GM23338 (cell line): ENCODE data around the gene P2RX4. TPM values are rescaled to one million over a fixed set of nuclear protein-coding genes. Genes with fewer than 3 reads are reported as not detected.

Experiments
- ATAC-seq: fragments of 200-7000 bp; cut with Tn5 transposase; 3 replicates; pipeline ENCODE4 v1.9.1; 2020
- DNase-seq: peaks from one replicate; pipeline ENCODE4 v3.0.0-alpha.2; 2015; ENCODE audit warnings: low spot score
- H2AFZ ChIP-seq: fragments of 200-600 bp; sonication (generic); 2 replicates; pipeline ENCODE4 v1.8.0; 2016; ENCODE audit warnings: antibody characterized with exemption, mild to moderate bottlenecking, moderate library complexity
- H3F3A ChIP-seq: fragments of 200-600 bp; sonication (generic); replicated peaks from 2 replicates; pipeline ENCODE4 v1.8.0; 2017; ENCODE audit warnings: antibody characterized with exemption, mixed run types, low read depth
- H3K27ac ChIP-seq: fragments of 200-600 bp; sonication (generic); 2 replicates; pipeline ENCODE4 v1.6.1; 2016; ENCODE audit warnings: low read depth
- H3K27me3 ChIP-seq: fragments of 200-600 bp; sonication (generic); 2 replicates; pipeline ENCODE4 v1.8.0; 2016; ENCODE audit warnings: mild to moderate bottlenecking, mixed run types, moderate library complexity; ENCODE audit not compliant: insufficient read depth
- H3K36me3 ChIP-seq: fragments of 200-600 bp; sonication (generic); 2 replicates; pipeline ENCODE4 v1.8.0; 2016; ENCODE audit warnings: mild to moderate bottlenecking; ENCODE audit not compliant: insufficient read depth
- H3K4me1 ChIP-seq: fragments of 200-600 bp; sonication (generic); 2 replicates; pipeline ENCODE4 v1.8.0; 2016; ENCODE audit warnings: mild to moderate bottlenecking, moderate library complexity; ENCODE audit not compliant: insufficient read depth
- H3K4me2 ChIP-seq: fragments of 200-600 bp; sonication (generic); 2 replicates; pipeline ENCODE4 v1.7.1; 2017; ENCODE audit warnings: mixed run types
- H3K4me3 ChIP-seq: fragments of 200-600 bp; sonication (generic); 2 replicates; pipeline ENCODE4 v1.6.1; 2016; ENCODE audit warnings: mixed run types
- H3K79me2 ChIP-seq: fragments of 200-600 bp; sonication (generic); replicated peaks from 2 replicates; pipeline ENCODE4 v1.8.0; 2017; ENCODE audit warnings: mild to moderate bottlenecking; ENCODE audit not compliant: insufficient read depth
- H3K9me2 ChIP-seq: fragments of 200-600 bp; sonication (generic); 2 replicates; pipeline ENCODE4 v1.8.0; 2017; ENCODE audit not compliant: insufficient read depth
- H4K20me1 ChIP-seq: fragments of 200-600 bp; sonication (generic); replicated peaks from 2 replicates; pipeline ENCODE4 v1.8.0; 2017; ENCODE audit warnings: mild to moderate bottlenecking; ENCODE audit not compliant: insufficient read depth
- H3K27ac Mint-ChIP-seq: 2 replicates; pipeline ENCODE4 v1.8.0; 2020; ENCODE audit warnings: inconsistent platforms, mild to moderate bottlenecking, moderate library complexity, mixed read lengths
- H3K27me3 Mint-ChIP-seq: 3 replicates; pipeline ENCODE4 v1.8.0; 2022; ENCODE audit warnings: low read depth, mild to moderate bottlenecking, moderate library complexity, mixed read lengths, inconsistent platforms; ENCODE audit not compliant: insufficient read depth, poor library complexity
- H3K36me3 Mint-ChIP-seq: 3 replicates; pipeline ENCODE4 v1.8.0; 2021; ENCODE audit warnings: low read depth, mild to moderate bottlenecking, inconsistent platforms, moderate library complexity, mixed read lengths
- H3K4me1 Mint-ChIP-seq: 3 replicates; pipeline ENCODE4 v1.8.0; 2020; ENCODE audit warnings: mild to moderate bottlenecking, inconsistent platforms, mixed read lengths
- H3K4me3 Mint-ChIP-seq: 3 replicates; pipeline ENCODE4 v1.8.0; 2021; ENCODE audit warnings: moderate library complexity, mild to moderate bottlenecking, inconsistent platforms, mixed read lengths
- H3K9me3 Mint-ChIP-seq: 3 replicates; pipeline ENCODE4 v1.8.0; 2020; ENCODE audit warnings: moderate library complexity, mild to moderate bottlenecking, inconsistent platforms, mixed read lengths
- CREB1 ChIP-seq: fragments of 250-450 bp; sonication (Bioruptor Pico); IDR thresholded peaks from 2 replicates; pipeline ENCODE4 v1.5.0; 2020; ENCODE audit warnings: low read depth, mild to moderate bottlenecking, moderate library complexity
- EZH2 ChIP-seq: fragments of 200-600 bp; sonication (generic); IDR thresholded peaks from one replicate; pipeline ENCODE4 v1.8.0; 2017; ENCODE audit warnings: antibody characterized with exemption, mild to moderate bottlenecking, low read depth; ENCODE audit not compliant: unreplicated experiment
- EZH2phosphoT487 ChIP-seq: fragments of 200-600 bp; sonication (generic); IDR thresholded peaks from one replicate; pipeline ENCODE4 v1.8.1; 2018; ENCODE audit warnings: antibody characterized with exemption; ENCODE audit not compliant: unreplicated experiment
- JUNB ChIP-seq: IDR thresholded peaks from one replicate; pipeline ENCODE4 v1.6.1; 2016; ENCODE audit warnings: antibody characterized with exemption; ENCODE audit not compliant: unreplicated experiment
- POLR2AphosphoS5 ChIP-seq: IDR thresholded peaks from 2 replicates; pipeline ENCODE4 v1.6.1; 2016; ENCODE audit warnings: antibody characterized with exemption, low read depth
- REST ChIP-seq: IDR thresholded peaks from one replicate; pipeline ENCODE4 v1.6.1; 2018; ENCODE audit warnings: antibody characterized with exemption; ENCODE audit not compliant: unreplicated experiment
- STAT1 ChIP-seq: IDR thresholded peaks from one replicate; pipeline ENCODE4 v1.6.1; 2016; ENCODE audit warnings: antibody characterized with exemption; ENCODE audit not compliant: unreplicated experiment
- ZNF114 ChIP-seq: fragments of 250-450 bp; sonication (Bioruptor Pico); IDR thresholded peaks from 2 replicates; pipeline ENCODE4 v1.5.0; 2020; ENCODE audit warnings: mild to moderate bottlenecking, moderate library complexity
- ZNF331 ChIP-seq: fragments of 250-450 bp; sonication (Bioruptor Pico); IDR thresholded peaks from 2 replicates; pipeline ENCODE4 v1.5.0; 2020; ENCODE audit warnings: low read depth, mild to moderate bottlenecking, moderate library complexity
- ZNF462 ChIP-seq: fragments of 250-450 bp; sonication (Bioruptor Pico); IDR thresholded peaks from 2 replicates; pipeline ENCODE4 v1.5.0; 2020; ENCODE audit warnings: mild to moderate bottlenecking, moderate library complexity
- polyA plus RNA-seq: library from polyadenylated mRNA; unstranded; fragments of >200 nt; fragmentation: Nextera tagmentation; extraction: Ambion mirVana; gene quantifications from 2 replicates; pipeline ENCODE4 v1.2.1, GENCODE V29; 2016
- total RNA-seq: library from RNA; depleted of rRNA; stranded (reverse); fragments of >200 nt; shearing (Covaris generic); gene quantifications from 2 replicates; pipeline ENCODE4 v1.2.3, GENCODE V29; 2014
- TF ChIP-seq, protein P1 (sequence below), 2 experiments: fragments of 200-600 bp in 1 of 2; sonication (generic) in 1 of 2; conservative IDR thresholded peaks; 2 replicates each; pipeline versions ENCODE4 v1.5.1 to v1.6.1; 2016 to 2017; ENCODE audit warnings: antibody characterized with exemption in 2 of 2, low read depth in 2 of 2, mild to moderate bottlenecking in 2 of 2, moderate library complexity in 1 of 2
- TF ChIP-seq, protein P2 (sequence below): IDR thresholded peaks from 2 replicates; pipeline ENCODE4 v1.6.1; 2016; ENCODE audit warnings: antibody characterized with exemption

The P2RX4 gene
- total and polyA plus RNA-seq, 2 experiments from 2014 or later, result 5.6 to 18.9 TPM

- no peak overlapping the region for H2AFZ ChIP-seq
- Mint-ChIP-seq H3K27me3 (peaks cover 2% of the 10 kb centered on the region), H3K27ac (no peak overlapping the region), H3K36me3 (peaks cover 33% of the 10 kb centered on the region), H3K9me3 (no peaks in the 10 kb centered on the region), H3K4me3 (no peak overlapping the region), H3K4me1 (no peaks in the 10 kb centered on the region)
- H3F3A ChIP-seq, result no peaks in the 10 kb centered on the region
- no peaks in the 10 kb centered on the region for H3K4me1 ChIP-seq
- no peaks in the 10 kb centered on the region for H3K9me2 ChIP-seq
- peaks cover 5% of the 10 kb centered on the region; the same call in 1 of the 2 replicates for H4K20me1 ChIP-seq
- H3K36me3 ChIP-seq, result no peaks in the 10 kb centered on the region; the same call in 1 of the 2 replicates
- no peak for ATAC-seq
- H3K79me2 ChIP-seq, result no peaks in the 10 kb centered on the region
- H3K27me3 ChIP-seq, result no peaks in the 10 kb centered on the region
- no peak for TF ChIP-seq EZH2phosphoT487
- TF ChIP-seq EZH2, result no peak
- TF ChIP-seq CREB1 (CRISPR knock-in tag), result no peak
- TF ChIP-seq ZNF114 (CRISPR knock-in tag), result no peak
- TF ChIP-seq, protein P1, sequence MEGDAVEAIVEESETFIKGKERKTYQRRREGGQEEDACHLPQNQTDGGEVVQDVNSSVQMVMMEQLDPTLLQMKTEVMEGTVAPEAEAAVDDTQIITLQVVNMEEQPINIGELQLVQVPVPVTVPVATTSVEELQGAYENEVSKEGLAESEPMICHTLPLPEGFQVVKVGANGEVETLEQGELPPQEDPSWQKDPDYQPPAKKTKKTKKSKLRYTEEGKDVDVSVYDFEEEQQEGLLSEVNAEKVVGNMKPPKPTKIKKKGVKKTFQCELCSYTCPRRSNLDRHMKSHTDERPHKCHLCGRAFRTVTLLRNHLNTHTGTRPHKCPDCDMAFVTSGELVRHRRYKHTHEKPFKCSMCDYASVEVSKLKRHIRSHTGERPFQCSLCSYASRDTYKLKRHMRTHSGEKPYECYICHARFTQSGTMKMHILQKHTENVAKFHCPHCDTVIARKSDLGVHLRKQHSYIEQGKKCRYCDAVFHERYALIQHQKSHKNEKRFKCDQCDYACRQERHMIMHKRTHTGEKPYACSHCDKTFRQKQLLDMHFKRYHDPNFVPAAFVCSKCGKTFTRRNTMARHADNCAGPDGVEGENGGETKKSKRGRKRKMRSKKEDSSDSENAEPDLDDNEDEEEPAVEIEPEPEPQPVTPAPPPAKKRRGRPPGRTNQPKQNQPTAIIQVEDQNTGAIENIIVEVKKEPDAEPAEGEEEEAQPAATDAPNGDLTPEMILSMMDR (conservative IDR thresholded peaks at IDR 0.05; ENCODE audit: low read depth in 2 of 2), result no peak
- no peak for TF ChIP-seq POLR2AphosphoS5
- TF ChIP-seq, protein P2, sequence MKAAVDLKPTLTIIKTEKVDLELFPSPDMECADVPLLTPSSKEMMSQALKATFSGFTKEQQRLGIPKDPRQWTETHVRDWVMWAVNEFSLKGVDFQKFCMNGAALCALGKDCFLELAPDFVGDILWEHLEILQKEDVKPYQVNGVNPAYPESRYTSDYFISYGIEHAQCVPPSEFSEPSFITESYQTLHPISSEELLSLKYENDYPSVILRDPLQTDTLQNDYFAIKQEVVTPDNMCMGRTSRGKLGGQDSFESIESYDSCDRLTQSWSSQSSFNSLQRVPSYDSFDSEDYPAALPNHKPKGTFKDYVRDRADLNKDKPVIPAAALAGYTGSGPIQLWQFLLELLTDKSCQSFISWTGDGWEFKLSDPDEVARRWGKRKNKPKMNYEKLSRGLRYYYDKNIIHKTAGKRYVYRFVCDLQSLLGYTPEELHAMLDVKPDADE, result no peak
- TF ChIP-seq ZNF331 (CRISPR knock-in tag), result no peak
- no peak for TF ChIP-seq JUNB
- no peak for TF ChIP-seq STAT1
- TF ChIP-seq REST, result no peak
- TF ChIP-seq ZNF462 (CRISPR knock-in tag), result no peak
- H3K4me3 ChIP-seq, result no peak overlapping the region
- DNase-seq, result no peak
- H3K4me2 ChIP-seq, result no peak overlapping the region
- no peak overlapping the region for H3K27ac ChIP-seq
Observed at GRCh38 chr12:121264951-121265515, 55.1 kb downstream of the P2RX4 start.
